ENCODE data around the gene GSPT1.

- TF ChIP-seq RFX7 (CRISPR knock-in tag; IDR thresholded peaks at IDR 0.05) (no peak), RBM39 (optimal IDR thresholded peaks at IDR 0.05; ENCODE audit: low read depth, low read length) (no peak), POLR3A (IDR thresholded peaks at IDR 0.05; ENCODE audit: borderline replicate concordance, extremely low read depth, insufficient read depth, insufficient read length) (no peak), EP300 (IDR thresholded peaks at IDR 0.05; ENCODE audit: low read length) (no peak), POLR2B (IDR thresholded peaks at IDR 0.05; ENCODE audit: low read depth, partially characterized antibody) (no peak), HDAC2 (IDR thresholded peaks at IDR 0.05) (no peak)
- TF ChIP-seq, protein P1, sequence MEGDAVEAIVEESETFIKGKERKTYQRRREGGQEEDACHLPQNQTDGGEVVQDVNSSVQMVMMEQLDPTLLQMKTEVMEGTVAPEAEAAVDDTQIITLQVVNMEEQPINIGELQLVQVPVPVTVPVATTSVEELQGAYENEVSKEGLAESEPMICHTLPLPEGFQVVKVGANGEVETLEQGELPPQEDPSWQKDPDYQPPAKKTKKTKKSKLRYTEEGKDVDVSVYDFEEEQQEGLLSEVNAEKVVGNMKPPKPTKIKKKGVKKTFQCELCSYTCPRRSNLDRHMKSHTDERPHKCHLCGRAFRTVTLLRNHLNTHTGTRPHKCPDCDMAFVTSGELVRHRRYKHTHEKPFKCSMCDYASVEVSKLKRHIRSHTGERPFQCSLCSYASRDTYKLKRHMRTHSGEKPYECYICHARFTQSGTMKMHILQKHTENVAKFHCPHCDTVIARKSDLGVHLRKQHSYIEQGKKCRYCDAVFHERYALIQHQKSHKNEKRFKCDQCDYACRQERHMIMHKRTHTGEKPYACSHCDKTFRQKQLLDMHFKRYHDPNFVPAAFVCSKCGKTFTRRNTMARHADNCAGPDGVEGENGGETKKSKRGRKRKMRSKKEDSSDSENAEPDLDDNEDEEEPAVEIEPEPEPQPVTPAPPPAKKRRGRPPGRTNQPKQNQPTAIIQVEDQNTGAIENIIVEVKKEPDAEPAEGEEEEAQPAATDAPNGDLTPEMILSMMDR (IDR thresholded peaks at IDR 0.05 in 2 of 3, conservative IDR thresholded peaks at IDR 0.05 in 1 of 3; ENCODE audit: insufficient read depth in 2 of 3, low read depth in 1 of 3, low read length in 3 of 3), result no peak
These were observed 34.6 kb upstream of the GSPT1 start for GRCh38 chr16:11950388-11950787.

All from K562 (cell line).